MCF 10A (cell line): ENCODE data around the gene CSTF3. TPM values are rescaled to one million over a fixed set of nuclear protein-coding genes. Genes with fewer than 3 reads are reported as not detected.
A peak's percentile ranks its signal among the peaks of the same experiment; 100 is the strongest.

Experiments
- BruUV-seq: library from RNA; stranded (reverse); fragments of 400-500 nt; replicated peaks from 2 replicates; lab custom pipeline; 2021; lab: Mats Ljungman, UMichigan
- CTCF ChIA-PET: fragments of 300-600 bp; sonication (Branson Sonifier 250); formaldehyde crosslinking; extraction: SDS; loops from one replicate; lab custom pipeline; 2021; ENCODE audit warnings: antibody characterized with exemption, inconsistent platforms; lab: Yijun Ruan, JAX
- POLR2A ChIA-PET: fragments of 300-600, 350-650 bp; sonication (Branson Sonifier 250); formaldehyde crosslinking; extraction: SDS; loops from one replicate; lab custom pipeline; 2020; ENCODE audit warnings: antibody characterized with exemption, inconsistent platforms; lab: Yijun Ruan, JAX
- DNase-seq: peaks from one replicate; pipeline ENCODE4 v3.0.0-alpha.2; 2018; ENCODE audit not compliant: unreplicated experiment
- H3K27ac Mint-ChIP-seq: one replicate; pipeline ENCODE4 v1.8.0; 2022; ENCODE audit warnings: mild to moderate bottlenecking, low read depth, mixed read lengths; ENCODE audit not compliant: unreplicated experiment
- H3K27me3 Mint-ChIP-seq: one replicate; pipeline ENCODE4 v1.8.0; 2022; ENCODE audit warnings: mixed read lengths; ENCODE audit not compliant: insufficient read depth, unreplicated experiment
- H3K36me3 Mint-ChIP-seq: one replicate; pipeline ENCODE4 v1.8.0; 2022; ENCODE audit warnings: mild to moderate bottlenecking, moderate library complexity, mixed read lengths; ENCODE audit not compliant: insufficient read depth, unreplicated experiment
- H3K4me1 Mint-ChIP-seq: one replicate; pipeline ENCODE4 v1.8.0; 2022; ENCODE audit warnings: mixed read lengths; ENCODE audit not compliant: insufficient read depth, unreplicated experiment
- H3K4me3 Mint-ChIP-seq: one replicate; pipeline ENCODE4 v1.8.0; 2022; ENCODE audit warnings: mild to moderate bottlenecking, moderate library complexity, mixed read lengths; ENCODE audit not compliant: unreplicated experiment
- H3K9me3 Mint-ChIP-seq: one replicate; pipeline ENCODE4 v1.8.0; 2022; ENCODE audit warnings: mixed read lengths; ENCODE audit not compliant: unreplicated experiment
- CTCF ChIP-seq: fragments of 200-600 bp; IDR thresholded peaks from one replicate; pipeline ENCODE4 v1.8.0; 2022; ENCODE audit warnings: antibody characterized with exemption, mild to moderate bottlenecking; ENCODE audit not compliant: unreplicated experiment
- intact Hi-C: fragments of 100-400 bp; cut with micrococcal nuclease; formaldehyde crosslinking; loops from 2 replicates; pipeline ENCODE4 v1.14.1; 2022
- total RNA-seq: library from RNA; stranded (reverse); gene quantifications from 2 replicates; pipeline ENCODE4 v1.2.3, GENCODE V29; 2022

The CSTF3 gene
- total RNA-seq, 1 experiment from 2014 or later = 48.4 TPM

- DNase-seq = peak; percentile 68
- Mint-ChIP-seq H3K4me1 (peaks cover 7% of the 10 kb centered on the region), H3K27me3 (no peaks in the 10 kb centered on the region), H3K27ac (no peak overlapping the region), H3K9me3 (no peaks in the 10 kb centered on the region), H3K36me3 (peaks cover 11% of the 10 kb centered on the region), H3K4me3 (no peak overlapping the region)
- ChIA-PET POLR2A (interaction anchor here (1.1 to 1.3 kb wide), 2 partner anchors 16 to 44 kb away, joined by 3 read pairs; no protein-coding TSS in a partner anchor), CTCF (no interaction called here)
- no TSS peak for BruUV-seq
- intact Hi-C loops = no loop called here
- TF ChIP-seq CTCF = no peak
Measured at GRCh38 chr11:33116535-33116934, 44.7 kb downstream of the CSTF3 start.

GRCh38 chr11:33110083-33110482 is 51.2 kb downstream of the CSTF3 start:
- intact Hi-C loops = no loop called here
- ChIA-PET CTCF (no interaction called here), POLR2A (interaction anchor here (0.6 to 1.3 kb wide), 4 partner anchors 12 to 1809 kb away, joined by 3 to 7 read pairs (median 4); no protein-coding TSS in a partner anchor)
- H3K9me3 Mint-ChIP-seq = no peaks in the 10 kb centered on the region
- H3K27me3 Mint-ChIP-seq = no peaks in the 10 kb centered on the region
- no peak overlapping the region for H3K4me3 Mint-ChIP-seq
- H3K27ac Mint-ChIP-seq = no peak overlapping the region
- peaks cover 26% of the 10 kb centered on the region for H3K36me3 Mint-ChIP-seq
- H3K4me1 Mint-ChIP-seq = no peaks in the 10 kb centered on the region
- TF ChIP-seq CTCF = no peak
- no peak for DNase-seq
- BruUV-seq = no TSS peak

- Mint-ChIP-seq H3K36me3 (peaks cover 33% of the 10 kb centered on the region), H3K9me3 (no peaks in the 10 kb centered on the region), H3K4me3 (no peak overlapping the region), H3K27ac (no peak overlapping the region), H3K27me3 (no peaks in the 10 kb centered on the region), H3K4me1 (no peaks in the 10 kb centered on the region)
- TF ChIP-seq CTCF = no peak
- intact Hi-C loops = no loop called here
- DNase-seq = no peak
- ChIA-PET CTCF (no interaction called here), POLR2A (interaction anchor here (0.6 kb wide), 1 partner anchor 1809 kb away, joined by 3 read pairs; no protein-coding TSS in a partner anchor)
- no TSS peak for BruUV-seq
Measured at GRCh38 chr11:33109294-33109895, 51.9 kb downstream of the CSTF3 start.

GRCh38 chr11:33103836-33104235 is 57.4 kb downstream of the CSTF3 start:
- no peak overlapping the region for H3K27ac Mint-ChIP-seq
- no peaks in the 10 kb centered on the region for H3K4me1 Mint-ChIP-seq
- peaks cover 74% of the 10 kb centered on the region for H3K36me3 Mint-ChIP-seq
- no peaks in the 10 kb centered on the region for H3K9me3 Mint-ChIP-seq
- H3K4me3 Mint-ChIP-seq = no peak overlapping the region
- TF ChIP-seq CTCF = no peak
- H3K27me3 Mint-ChIP-seq = no peaks in the 10 kb centered on the region
- ChIA-PET POLR2A (no interaction called here), CTCF (no interaction called here)
- intact Hi-C loops = no loop called here
- no TSS peak for BruUV-seq
- no peak for DNase-seq
